Measurements from ENCODE around the gene NPAS2. TPM values are rescaled to one million over a fixed set of nuclear protein-coding genes. Genes with fewer than 3 reads are reported as not detected.
A peak's percentile ranks its signal among the peaks of the same experiment; 100 is the strongest.

The NPAS2 gene
- total RNA-seq, 5 donors from 2014 or later (not counting 1 experiment from before 2014, with no cell fraction given): 3.5 to 9.5 (median 4.4) TPM

- Mint-ChIP-seq H3K9me3 (no peaks in the 10 kb centered on the region), H3K4me1 (no peaks in the 10 kb centered on the region), H3K27me3 (peaks cover 5 to 10% of the 10 kb centered on the region in 2 donors), H3K36me3 (no peaks in the 10 kb centered on the region), H3K4me3 (no peak overlapping the region), H3K27ac (no peak overlapping the region)
- H3K9me3 ChIP-seq: no peaks in the 10 kb centered on the region
- ChIA-PET POLR2A (no interaction called here), CTCF (interaction anchor here in 1 of 2 donors (0.5 kb wide), 1 partner anchor 738 kb away, joined by 8 read pairs; no protein-coding TSS in a partner anchor)
- WGBS (ENCODE audit: insufficient coverage): 70% methylated on average over 2 of the region's 15 CpGs
- ATAC-seq (replicated peaks in 1 of 4): no peak
- no peaks in the 10 kb centered on the region for H3K4me1 ChIP-seq (ENCODE audit: control insufficient read depth in 1 of 2, extremely low read depth in 1 of 2, insufficient read depth in 2 of 2, low read length in 2 of 2)
- no peak for DNase-seq
- H3K27me3 ChIP-seq (replicated peaks in 1 of 2; ENCODE audit: control insufficient read depth in 2 of 2, extremely low read depth in 1 of 2, insufficient read depth in 2 of 2, low read length in 1 of 2): peaks cover 0 to 18% of the 10 kb centered on the region in 2 experiments
- no peaks in the 10 kb centered on the region for H3K36me3 ChIP-seq (ENCODE audit: control insufficient read depth in 2 of 2, extremely low read depth in 1 of 2, insufficient read depth in 1 of 2, low read length in 1 of 2)
- H3K27ac ChIP-seq (ENCODE audit: low read length): no peak overlapping the region
- no peak overlapping the region for H3K4me3 ChIP-seq (ENCODE audit: control insufficient read depth in 1 of 2, extremely low read depth in 1 of 2, low read length in 1 of 2)
These were observed 212.3 kb downstream of the NPAS2 start for GRCh38 chr2:101032084-101032776.

- Histone ChIP-seq H3K4me3 (ENCODE audit: control insufficient read depth in 1 of 2, extremely low read depth in 1 of 2, low read length in 1 of 2) (no peak overlapping the region), H3K27me3 (replicated peaks in 1 of 2; ENCODE audit: control insufficient read depth in 2 of 2, extremely low read depth in 1 of 2, insufficient read depth in 2 of 2, low read length in 1 of 2) (peaks cover 0 to 9% of the 10 kb centered on the region in 2 experiments), H3K4me1 (ENCODE audit: control insufficient read depth in 1 of 2, extremely low read depth in 1 of 2, insufficient read depth in 2 of 2, low read length in 2 of 2) (no peaks in the 10 kb centered on the region), H3K36me3 (ENCODE audit: control insufficient read depth in 2 of 2, extremely low read depth in 1 of 2, insufficient read depth in 1 of 2, low read length in 1 of 2) (no peaks in the 10 kb centered on the region), H3K27ac (ENCODE audit: low read length) (no peak overlapping the region), H3K9me3 (no peaks in the 10 kb centered on the region)
- no peaks in the 10 kb centered on the region for H3K4me1 Mint-ChIP-seq
- DNase-seq (peak in 1 of 35 experiments; percentile 13), ATAC-seq (replicated peaks in 1 of 4) (no peak)
- H3K27ac Mint-ChIP-seq: no peak overlapping the region
- WGBS (ENCODE audit: insufficient coverage): 83% methylated on average over 1 of the region's 2 CpGs
- peaks cover 5 to 15% of the 10 kb centered on the region in 2 donors for H3K27me3 Mint-ChIP-seq
- no peak overlapping the region for H3K4me3 Mint-ChIP-seq
- CTCF ChIA-PET: interaction anchor here in 1 of 2 donors (0.9 to 1.2 kb wide), 2 partner anchors 24 to 169 kb away, joined by 3 to 5 read pairs; no protein-coding TSS in a partner anchor
- H3K9me3 Mint-ChIP-seq: no peaks in the 10 kb centered on the region
- no peaks in the 10 kb centered on the region for H3K36me3 Mint-ChIP-seq
- POLR2A ChIA-PET: no interaction called here
These were observed 216.6 kb downstream of the NPAS2 start for GRCh38 chr2:101036562-101036961.

GRCh38 chr2:101037161-101037755 lies 217.3 kb downstream of the NPAS2 start:
- Histone ChIP-seq H3K9me3 (no peaks in the 10 kb centered on the region), H3K36me3 (ENCODE audit: control insufficient read depth in 2 of 2, extremely low read depth in 1 of 2, insufficient read depth in 1 of 2, low read length in 1 of 2) (no peaks in the 10 kb centered on the region), H3K4me1 (ENCODE audit: control insufficient read depth in 1 of 2, extremely low read depth in 1 of 2, insufficient read depth in 2 of 2, low read length in 2 of 2) (no peaks in the 10 kb centered on the region), H3K27me3 (replicated peaks in 1 of 2; ENCODE audit: control insufficient read depth in 2 of 2, extremely low read depth in 1 of 2, insufficient read depth in 2 of 2, low read length in 1 of 2) (peaks cover 0 to 9% of the 10 kb centered on the region in 2 experiments), H3K4me3 (ENCODE audit: control insufficient read depth in 1 of 2, extremely low read depth in 1 of 2, low read length in 1 of 2) (no peak overlapping the region), H3K27ac (ENCODE audit: low read length) (no peak overlapping the region)
- CTCF ChIA-PET: interaction anchor here in 1 of 2 donors (0.9 to 1.2 kb wide), 2 partner anchors 24 to 168 kb away, joined by 3 to 5 read pairs; no protein-coding TSS in a partner anchor
- WGBS (ENCODE audit: insufficient coverage): 83% methylated on average over 15 of the region's 19 CpGs
- Mint-ChIP-seq H3K9me3 (no peaks in the 10 kb centered on the region), H3K27ac (no peak overlapping the region), H3K36me3 (no peaks in the 10 kb centered on the region), H3K4me3 (no peak overlapping the region), H3K27me3 (peaks cover 0 to 15% of the 10 kb centered on the region in 2 donors), H3K4me1 (no peaks in the 10 kb centered on the region)
- DNase-seq: no peak
- no peak for ATAC-seq (replicated peaks in 1 of 4)
- POLR2A ChIA-PET: no interaction called here

- no peaks in the 10 kb centered on the region for H3K4me1 Mint-ChIP-seq
- H3K27me3 Mint-ChIP-seq: peaks cover 0 to 11% of the 10 kb centered on the region in 2 donors
- ATAC-seq (replicated peaks in 1 of 4): peak in 1 of 4 experiments; percentile 27
- no peaks in the 10 kb centered on the region for H3K36me3 ChIP-seq (ENCODE audit: control insufficient read depth in 2 of 2, extremely low read depth in 1 of 2, insufficient read depth in 1 of 2, low read length in 1 of 2)
- no peaks in the 10 kb centered on the region for H3K4me1 ChIP-seq (ENCODE audit: control insufficient read depth in 1 of 2, extremely low read depth in 1 of 2, insufficient read depth in 2 of 2, low read length in 2 of 2)
- no peak overlapping the region for H3K4me3 ChIP-seq (ENCODE audit: control insufficient read depth in 1 of 2, extremely low read depth in 1 of 2, low read length in 1 of 2)
- no peaks in the 10 kb centered on the region for H3K9me3 ChIP-seq
- ChIA-PET POLR2A (no interaction called here), CTCF (no interaction called here)
- H3K9me3 Mint-ChIP-seq: no peaks in the 10 kb centered on the region
- no peaks in the 10 kb centered on the region for H3K36me3 Mint-ChIP-seq
- H3K27ac ChIP-seq (ENCODE audit: low read length): no peak overlapping the region
- no peak overlapping the region for H3K4me3 Mint-ChIP-seq
- DNase-seq: peak in 1 of 35 experiments; percentile 6
- H3K27me3 ChIP-seq (replicated peaks in 1 of 2; ENCODE audit: control insufficient read depth in 2 of 2, extremely low read depth in 1 of 2, insufficient read depth in 2 of 2, low read length in 1 of 2): peaks cover 0 to 9% of the 10 kb centered on the region in 2 experiments
- no peak overlapping the region for H3K27ac Mint-ChIP-seq
- 90% methylated on average over 12 of the region's 21 CpGs for WGBS (ENCODE audit: insufficient coverage)
These were observed 218.7 kb downstream of the NPAS2 start for GRCh38 chr2:101038455-101039255.

GRCh38 chr2:101040072-101040471 lies 220.1 kb downstream of the NPAS2 start:
- no peak overlapping the region for H3K4me3 ChIP-seq (ENCODE audit: control insufficient read depth in 1 of 2, extremely low read depth in 1 of 2, low read length in 1 of 2)
- H3K9me3 ChIP-seq: no peaks in the 10 kb centered on the region
- Mint-ChIP-seq H3K4me3 (no peak overlapping the region), H3K36me3 (no peaks in the 10 kb centered on the region), H3K27ac (no peak overlapping the region), H3K4me1 (no peaks in the 10 kb centered on the region), H3K27me3 (peaks cover 0 to 8% of the 10 kb centered on the region in 2 donors), H3K9me3 (no peaks in the 10 kb centered on the region)
- H3K27ac ChIP-seq (ENCODE audit: low read length): no peak overlapping the region
- no peaks in the 10 kb centered on the region for H3K36me3 ChIP-seq (ENCODE audit: control insufficient read depth in 2 of 2, extremely low read depth in 1 of 2, insufficient read depth in 1 of 2, low read length in 1 of 2)
- ChIA-PET POLR2A (interaction anchor here (0.5 to 0.6 kb wide), 2 partner anchors 9 to 150 kb away, joined by 3 read pairs; no protein-coding TSS in a partner anchor), CTCF (interaction anchor here in 1 of 2 donors (0.6 kb wide), 1 partner anchor 309 kb away, joined by 4 read pairs; no protein-coding TSS in a partner anchor)
- DNase-seq (no peak), ATAC-seq (replicated peaks in 1 of 4) (no peak)
- peaks cover 0 to 9% of the 10 kb centered on the region in 2 experiments for H3K27me3 ChIP-seq (replicated peaks in 1 of 2; ENCODE audit: control insufficient read depth in 2 of 2, extremely low read depth in 1 of 2, insufficient read depth in 2 of 2, low read length in 1 of 2)
- H3K4me1 ChIP-seq (ENCODE audit: control insufficient read depth in 1 of 2, extremely low read depth in 1 of 2, insufficient read depth in 2 of 2, low read length in 2 of 2): no peaks in the 10 kb centered on the region
- WGBS (ENCODE audit: insufficient coverage): 96% methylated on average over 13 of the region's 13 CpGs

GRCh38 chr2:101040761-101041160 lies 220.8 kb downstream of the NPAS2 start:
- CTCF ChIA-PET: no interaction called here

More at GRCh38 chr2:101040761-101041160, 220.8 kb downstream of the NPAS2 start:
- no CpG with 5 or more reads among the region's 6 CpGs for WGBS (ENCODE audit: insufficient coverage)
- Mint-ChIP-seq H3K4me3 (no peak overlapping the region), H3K27ac (no peak overlapping the region), H3K27me3 (peaks cover 0 to 5% of the 10 kb centered on the region in 2 donors), H3K4me1 (no peaks in the 10 kb centered on the region), H3K9me3 (no peaks in the 10 kb centered on the region), H3K36me3 (no peaks in the 10 kb centered on the region)
- no peaks in the 10 kb centered on the region for H3K4me1 ChIP-seq (ENCODE audit: control insufficient read depth in 1 of 2, extremely low read depth in 1 of 2, insufficient read depth in 2 of 2, low read length in 2 of 2)
- H3K9me3 ChIP-seq: no peaks in the 10 kb centered on the region
- H3K27me3 ChIP-seq (replicated peaks in 1 of 2; ENCODE audit: control insufficient read depth in 2 of 2, extremely low read depth in 1 of 2, insufficient read depth in 2 of 2, low read length in 1 of 2): peaks cover 0 to 3% of the 10 kb centered on the region in 2 experiments
- ATAC-seq (replicated peaks in 1 of 4) (no peak), DNase-seq (no peak)
- H3K36me3 ChIP-seq (ENCODE audit: control insufficient read depth in 2 of 2, extremely low read depth in 1 of 2, insufficient read depth in 1 of 2, low read length in 1 of 2): no peaks in the 10 kb centered on the region
- H3K27ac ChIP-seq (ENCODE audit: low read length): no peak overlapping the region
- POLR2A ChIA-PET: no interaction called here
- no peak overlapping the region for H3K4me3 ChIP-seq (ENCODE audit: control insufficient read depth in 1 of 2, extremely low read depth in 1 of 2, low read length in 1 of 2)

All from T-cell (primary cell).